ENCODE measurements around the gene TMA7.

The TMA7 gene

GRCh38 chr3:48417529-48418108, 22.4 kb upstream of the TMA7 start:
- Histone ChIP-seq H3K36me3 (ENCODE audit: control insufficient read depth in 1 of 2, insufficient read depth in 2 of 2, low read depth in 1 of 2, low read length in 2 of 2) (peaks cover 63 to 93% of the 10 kb centered on the region in 2 experiments), H2BK15ac (ENCODE audit: low read depth, poor library complexity, severe bottlenecking) (no peak overlapping the region), H3K4ac (ENCODE audit: low read depth in 1 of 2, low read length in 2 of 2) (no peak overlapping the region), H2AFZ (ENCODE audit: low read depth, low read length) (no peak overlapping the region), H3K27me3 (ENCODE audit: control insufficient read depth in 1 of 2, insufficient read depth in 1 of 2, low read length in 2 of 2) (no peaks in the 10 kb centered on the region), H3K4me1 (ENCODE audit: control insufficient read depth, insufficient read depth, low read depth, low read length) (peaks cover under 1% of the 10 kb centered on the region), H2BK12ac (ENCODE audit: low read length in 2 of 2) (no peak overlapping the region), H3K27ac (ENCODE audit: low read length, poor library complexity, severe bottlenecking) (no peak overlapping the region), H3K9ac (ENCODE audit: low read length) (no peak overlapping the region), H2AK5ac (ENCODE audit: low read length, severe bottlenecking) (no peak overlapping the region), H3K18ac (ENCODE audit: low read depth in 1 of 2, low read length in 2 of 2) (no peak overlapping the region), H4K91ac (ENCODE audit: low read length) (no peak overlapping the region), H3K79me1 (replicated peaks; ENCODE audit: low read length, poor library complexity, severe bottlenecking) (peaks cover 32% of the 10 kb centered on the region), H3K4me2 (ENCODE audit: low read length, poor library complexity, severe bottlenecking) (no peak overlapping the region), H4K8ac (ENCODE audit: low read length) (no peak overlapping the region), H2BK5ac (ENCODE audit: low read depth, low read length, poor library complexity, severe bottlenecking) (no peak overlapping the region), H3K9me3 (ENCODE audit: control insufficient read depth, low read length) (no peaks in the 10 kb centered on the region), H2BK120ac (ENCODE audit: low read depth, low read length) (no peak overlapping the region), H3K4me3 (ENCODE audit: insufficient read depth in 1 of 2, low read depth in 1 of 2, low read length in 2 of 2) (no peak overlapping the region), H3K23ac (ENCODE audit: low read length in 2 of 2) (no peak overlapping the region), H3K14ac (ENCODE audit: low read length in 2 of 2) (no peak overlapping the region)
- no peak for DNase-seq
- WGBS: 96% methylated on average over 13 of the region's 14 CpGs

- Histone ChIP-seq H3K4me2 (ENCODE audit: low read length, poor library complexity, severe bottlenecking) (no peak overlapping the region), H2AK5ac (ENCODE audit: low read length, severe bottlenecking) (no peak overlapping the region), H3K4me3 (ENCODE audit: insufficient read depth in 1 of 2, low read depth in 1 of 2, low read length in 2 of 2) (no peak overlapping the region), H3K27ac (ENCODE audit: low read length, poor library complexity, severe bottlenecking) (no peak overlapping the region), H3K4ac (ENCODE audit: low read depth in 1 of 2, low read length in 2 of 2) (no peak overlapping the region), H2BK5ac (ENCODE audit: low read depth, low read length, poor library complexity, severe bottlenecking) (no peak overlapping the region), H3K23ac (ENCODE audit: low read length in 2 of 2) (no peak overlapping the region), H4K91ac (ENCODE audit: low read length) (no peak overlapping the region), H3K36me3 (ENCODE audit: control insufficient read depth in 1 of 2, insufficient read depth in 2 of 2, low read depth in 1 of 2, low read length in 2 of 2) (peaks cover 57 to 93% of the 10 kb centered on the region in 2 experiments), H3K4me1 (ENCODE audit: control insufficient read depth, insufficient read depth, low read depth, low read length) (peaks cover 3% of the 10 kb centered on the region), H3K79me1 (replicated peaks; ENCODE audit: low read length, poor library complexity, severe bottlenecking) (peaks cover 37% of the 10 kb centered on the region), H2AFZ (ENCODE audit: low read depth, low read length) (no peak overlapping the region), H3K9ac (ENCODE audit: low read length) (no peak overlapping the region), H2BK120ac (ENCODE audit: low read depth, low read length) (no peak overlapping the region), H3K9me3 (ENCODE audit: control insufficient read depth, low read length) (no peaks in the 10 kb centered on the region), H3K27me3 (ENCODE audit: control insufficient read depth in 1 of 2, insufficient read depth in 1 of 2, low read length in 2 of 2) (no peaks in the 10 kb centered on the region), H3K18ac (ENCODE audit: low read depth in 1 of 2, low read length in 2 of 2) (no peak overlapping the region), H4K8ac (ENCODE audit: low read length) (no peak overlapping the region), H3K14ac (ENCODE audit: low read length in 2 of 2) (peak overlapping the region in 1 of 2 experiments; percentile 41), H2BK15ac (ENCODE audit: low read depth, poor library complexity, severe bottlenecking) (no peak overlapping the region), H2BK12ac (ENCODE audit: low read length in 2 of 2) (no peak overlapping the region)
- 96% methylated on average over 17 of the region's 17 CpGs for WGBS
- DNase-seq: no peak
Observed at GRCh38 chr3:48418140-48418539, 21.9 kb upstream of the TMA7 start.

- Histone ChIP-seq H2BK5ac (ENCODE audit: low read depth, low read length, poor library complexity, severe bottlenecking) (no peak overlapping the region), H4K8ac (ENCODE audit: low read length) (no peak overlapping the region), H3K9me3 (ENCODE audit: control insufficient read depth, low read length) (no peaks in the 10 kb centered on the region), H3K4me2 (ENCODE audit: low read length, poor library complexity, severe bottlenecking) (no peak overlapping the region), H3K4me3 (ENCODE audit: insufficient read depth in 1 of 2, low read depth in 1 of 2, low read length in 2 of 2) (no peak overlapping the region), H2BK15ac (ENCODE audit: low read depth, poor library complexity, severe bottlenecking) (no peak overlapping the region), H3K36me3 (ENCODE audit: control insufficient read depth in 1 of 2, insufficient read depth in 2 of 2, low read depth in 1 of 2, low read length in 2 of 2) (peaks cover 52 to 93% of the 10 kb centered on the region in 2 experiments), H4K91ac (ENCODE audit: low read length) (no peak overlapping the region), H3K27me3 (ENCODE audit: control insufficient read depth in 1 of 2, insufficient read depth in 1 of 2, low read length in 2 of 2) (no peaks in the 10 kb centered on the region), H3K4me1 (ENCODE audit: control insufficient read depth, insufficient read depth, low read depth, low read length) (peaks cover 3% of the 10 kb centered on the region), H3K9ac (ENCODE audit: low read length) (no peak overlapping the region), H3K23ac (ENCODE audit: low read length in 2 of 2) (no peak overlapping the region), H2AFZ (ENCODE audit: low read depth, low read length) (no peak overlapping the region), H2BK120ac (ENCODE audit: low read depth, low read length) (no peak overlapping the region), H2BK12ac (ENCODE audit: low read length in 2 of 2) (no peak overlapping the region), H3K4ac (ENCODE audit: low read depth in 1 of 2, low read length in 2 of 2) (no peak overlapping the region), H3K79me1 (replicated peaks; ENCODE audit: low read length, poor library complexity, severe bottlenecking) (peaks cover 41% of the 10 kb centered on the region), H3K14ac (ENCODE audit: low read length in 2 of 2) (no peak overlapping the region), H2AK5ac (ENCODE audit: low read length, severe bottlenecking) (no peak overlapping the region), H3K18ac (ENCODE audit: low read depth in 1 of 2, low read length in 2 of 2) (no peak overlapping the region), H3K27ac (ENCODE audit: low read length, poor library complexity, severe bottlenecking) (no peak overlapping the region)
- WGBS: 98% methylated on average over 9 of the region's 9 CpGs
- no peak for DNase-seq
Observed at GRCh38 chr3:48418651-48419050, 21.4 kb upstream of the TMA7 start.

GRCh38 chr3:48419149-48419548, 20.9 kb upstream of the TMA7 start:
- peaks cover 5% of the 10 kb centered on the region for H3K4me1 ChIP-seq (ENCODE audit: control insufficient read depth, insufficient read depth, low read depth, low read length)
- no peak overlapping the region for H3K4me3 ChIP-seq (ENCODE audit: insufficient read depth in 1 of 2, low read depth in 1 of 2, low read length in 2 of 2)
- H2BK12ac ChIP-seq (ENCODE audit: low read length in 2 of 2): no peak overlapping the region
- no peak overlapping the region for H2AFZ ChIP-seq (ENCODE audit: low read depth, low read length)
- no peak overlapping the region for H3K23ac ChIP-seq (ENCODE audit: low read length in 2 of 2)
- H3K79me1 ChIP-seq (replicated peaks; ENCODE audit: low read length, poor library complexity, severe bottlenecking): peaks cover 46% of the 10 kb centered on the region
- no peak overlapping the region for H3K9ac ChIP-seq (ENCODE audit: low read length)
- H3K27me3 ChIP-seq (ENCODE audit: control insufficient read depth in 1 of 2, insufficient read depth in 1 of 2, low read length in 2 of 2): no peaks in the 10 kb centered on the region
- no peaks in the 10 kb centered on the region for H3K9me3 ChIP-seq (ENCODE audit: control insufficient read depth, low read length)
- no peak overlapping the region for H4K91ac ChIP-seq (ENCODE audit: low read length)
- no peak overlapping the region for H3K27ac ChIP-seq (ENCODE audit: low read length, poor library complexity, severe bottlenecking)
- H3K18ac ChIP-seq (ENCODE audit: low read depth in 1 of 2, low read length in 2 of 2): no peak overlapping the region
- H3K36me3 ChIP-seq (ENCODE audit: control insufficient read depth in 1 of 2, insufficient read depth in 2 of 2, low read depth in 1 of 2, low read length in 2 of 2): peaks cover 47 to 93% of the 10 kb centered on the region in 2 experiments
- no peak overlapping the region for H2BK5ac ChIP-seq (ENCODE audit: low read depth, low read length, poor library complexity, severe bottlenecking)
- no peak overlapping the region for H3K14ac ChIP-seq (ENCODE audit: low read length in 2 of 2)
- DNase-seq: no peak
- no peak overlapping the region for H2BK120ac ChIP-seq (ENCODE audit: low read depth, low read length)
- H2BK15ac ChIP-seq (ENCODE audit: low read depth, poor library complexity, severe bottlenecking): no peak overlapping the region
- 99% methylated on average over 9 of the region's 9 CpGs for WGBS
- no peak overlapping the region for H4K8ac ChIP-seq (ENCODE audit: low read length)
- H3K4ac ChIP-seq (ENCODE audit: low read depth in 1 of 2, low read length in 2 of 2): no peak overlapping the region
- H2AK5ac ChIP-seq (ENCODE audit: low read length, severe bottlenecking): no peak overlapping the region
- H3K4me2 ChIP-seq (ENCODE audit: low read length, poor library complexity, severe bottlenecking): no peak overlapping the region
